HepG2 (cell line): ENCODE measurements around the gene ADAMTS12. TPM values are rescaled to one million over a fixed set of nuclear protein-coding genes. Genes with fewer than 3 reads are reported as not detected.

ENCODE experiments used
- BRCA1 ChIP-seq: sonication (generic); formaldehyde crosslinking; IDR thresholded peaks from 2 replicates; pipeline ENCODE4 v1.4.0; 2020; ENCODE audit warnings: missing genetic modification reagents
- DBP ChIP-seq: sonication (generic); formaldehyde crosslinking; IDR thresholded peaks from 2 replicates; pipeline ENCODE4 v1.4.0; 2020; ENCODE audit warnings: missing genetic modification reagents; ENCODE audit errors: not compliant biosample characterization
- DNMT1 ChIP-seq: sonication (generic); formaldehyde crosslinking; IDR thresholded peaks from 2 replicates; pipeline ENCODE4 v1.5.1; 2020; ENCODE audit warnings: mild to moderate bottlenecking, missing genetic modification reagents
- EEA1 ChIP-seq: sonication (generic); formaldehyde crosslinking; IDR thresholded peaks from 2 replicates; pipeline ENCODE4 v1.5.1; 2020; ENCODE audit warnings: mild to moderate bottlenecking, missing genetic modification reagents, borderline replicate concordance
- FOXO4 ChIP-seq: sonication (generic); formaldehyde crosslinking; conservative IDR thresholded peaks from 2 replicates; pipeline ENCODE4 v1.8.1; 2023; ENCODE audit warnings: missing genetic modification reagents
- MAZ ChIP-seq, 2 experiments: sonication (generic) in 1 of 2; formaldehyde crosslinking in 1 of 2; IDR thresholded peaks; 2 replicates each; pipeline versions ENCODE4 v1.5.0 to v1.6.1; 2012 to 2020; ENCODE audit warnings: low read depth in 2 of 2, mild to moderate bottlenecking in 2 of 2, borderline replicate concordance in 1 of 2, improper control_type of control experiment in 1 of 2, low read length in 1 of 2, missing genetic modification reagents in 1 of 2, moderate library complexity in 1 of 2
- MED1 ChIP-seq: sonication (generic); formaldehyde crosslinking; IDR thresholded peaks from 2 replicates; pipeline ENCODE4 v1.4.0; 2020; ENCODE audit warnings: missing genetic modification reagents
- MXD4 ChIP-seq: IDR thresholded peaks from 2 replicates; pipeline ENCODE4 v1.6.1; 2016; ENCODE audit warnings: mild to moderate bottlenecking, missing biosample characterization, missing genetic modification reagents
- NCOA1 ChIP-seq: sonication (generic); formaldehyde crosslinking; IDR thresholded peaks from 2 replicates; pipeline ENCODE4 v1.9.0; 2021; ENCODE audit warnings: missing genetic modification reagents
- NR0B2 ChIP-seq: sonication (generic); formaldehyde crosslinking; IDR thresholded peaks from 2 replicates; pipeline ENCODE4 v1.4.0; 2020; ENCODE audit warnings: mild to moderate bottlenecking, missing genetic modification reagents
- REL ChIP-seq: sonication (generic); formaldehyde crosslinking; conservative IDR thresholded peaks from 2 replicates; pipeline ENCODE4 v1.8.0; 2022; ENCODE audit warnings: mild to moderate bottlenecking, missing genetic modification reagents, moderate library complexity
- REST ChIP-seq, 2 experiments: IDR thresholded peaks; 2 replicates each; pipeline ENCODE4 v1.6.1; 2011 to 2012; ENCODE audit warnings: low read length in 2 of 2, borderline replicate concordance in 1 of 2, low read depth in 1 of 2, mild to moderate bottlenecking in 1 of 2, moderate library complexity in 1 of 2
- SALL2 ChIP-seq: sonication (generic); formaldehyde crosslinking; IDR thresholded peaks from 2 replicates; pipeline ENCODE4 v1.8.1; 2023; ENCODE audit warnings: mild to moderate bottlenecking, missing genetic modification reagents, inconsistent platforms
- SIN3B ChIP-seq: fragments of 150-350 bp; IDR thresholded peaks from 2 replicates; pipeline ENCODE4 v1.6.1; 2014; ENCODE audit warnings: low read length
- SIX1 ChIP-seq: sonication (generic); formaldehyde crosslinking; IDR thresholded peaks from 2 replicates; pipeline ENCODE4 v1.4.0; 2020; ENCODE audit warnings: missing genetic modification reagents, borderline replicate concordance
- SNAI1 ChIP-seq: sonication (generic); formaldehyde crosslinking; IDR thresholded peaks from 2 replicates; pipeline ENCODE4 v1.5.0; 2020; ENCODE audit warnings: mild to moderate bottlenecking, missing genetic modification reagents, borderline replicate concordance
- ZC3H13 ChIP-seq: sonication (generic); formaldehyde crosslinking; IDR thresholded peaks from 2 replicates; pipeline ENCODE4 v1.8.1; 2023; ENCODE audit warnings: mild to moderate bottlenecking, missing genetic modification reagents, moderate library complexity
- ZNF260 ChIP-seq: sonication (generic); formaldehyde crosslinking; IDR thresholded peaks from 2 replicates; pipeline ENCODE4 v1.4.0; 2020; ENCODE audit warnings: missing genetic modification reagents, low read depth, mild to moderate bottlenecking, borderline replicate concordance
- ZNF430 ChIP-seq: sonication (generic); formaldehyde crosslinking; IDR thresholded peaks from 2 replicates; pipeline ENCODE4 v1.9.0; 2021; ENCODE audit warnings: mild to moderate bottlenecking, missing genetic modification reagents
- ZNF503 ChIP-seq: sonication (generic); formaldehyde crosslinking; IDR thresholded peaks from 2 replicates; pipeline ENCODE4 v1.4.0; 2020; ENCODE audit warnings: missing genetic modification reagents
- ZNF709 ChIP-seq: sonication (generic); formaldehyde crosslinking; IDR thresholded peaks from 2 replicates; pipeline ENCODE4 v1.5.0; 2020; ENCODE audit warnings: mild to moderate bottlenecking, missing genetic modification reagents
- ZNF773 ChIP-seq: sonication (generic); formaldehyde crosslinking; IDR thresholded peaks from 2 replicates; pipeline ENCODE4 v1.4.0; 2020; ENCODE audit warnings: missing genetic modification reagents, borderline replicate concordance
- polyA plus RNA-seq, 8 experiments: library from polyadenylated mRNA; depleted of rRNA in 3 of 8; stranded (reverse) in 7 of 8; unstranded in 1 of 8; fragments of >200 nt; fragmentation: Illumina TruSeq in 4 of 8; extraction: Trizol in 4 of 8; gene quantifications; 2 replicates each; pipeline versions ENCODE4 v1.2.1 to v1.2.3, GENCODE V29; 2011 to 2016; ENCODE audit warnings: low read depth in 4 of 8, missing spikeins in 1 of 8, mixed read lengths in 1 of 8; ENCODE audit not compliant: insufficient read depth in 1 of 8
- total RNA-seq, 5 experiments: library from RNA; depleted of rRNA; stranded (reverse); fragments of >200 nt; fragmentation: Illumina TruSeq; extraction: Trizol; gene quantifications; 2 replicates each; pipeline ENCODE4 v1.2.3, GENCODE V29; 2016; ENCODE audit warnings: low read depth in 1 of 5

The ADAMTS12 gene
- total and polyA plus RNA-seq, 2 of the 13 experiments (the other 11 are each of a cell fraction or from before 2014, with no cell fraction given), result 0.03 TPM; not detected in 1

- TF ChIP-seq FOXO4 (CRISPR knock-in tag) (no peak), REL (CRISPR knock-in tag) (no peak), MAZ (IDR thresholded peaks at IDR 0.05; ENCODE audit: borderline replicate concordance, low read depth, low read length) (no peak), MAZ (CRISPR knock-in tag; IDR thresholded peaks at IDR 0.05; ENCODE audit: low read depth) (peak; percentile 43; the same call in 1 of the 2 replicates), MED1 (CRISPR knock-in tag) (peak; percentile 63), SIX1 (no peak), NCOA1 (CRISPR knock-in tag) (no peak), SNAI1 (no peak), NR0B2 (CRISPR knock-in tag) (no peak), SALL2 (no peak), DBP (CRISPR knock-in tag) (no peak), ZNF773 (no peak), ZNF503 (CRISPR knock-in tag) (no peak), ZC3H13 (no peak), ZNF260 (CRISPR knock-in tag) (no peak), MXD4 (CRISPR knock-in tag) (no peak), REST (IDR thresholded peaks at IDR 0.05; ENCODE audit: borderline replicate concordance in 1 of 2, low read depth in 1 of 2, low read length in 2 of 2) (no peak), SIN3B (no peak), DNMT1 (CRISPR knock-in tag) (no peak), ZNF709 (CRISPR knock-in tag) (no peak), EEA1 (CRISPR knock-in tag) (no peak), BRCA1 (CRISPR knock-in tag) (no peak), ZNF430 (CRISPR knock-in tag) (no peak)
These were observed 309.4 kb downstream of the ADAMTS12 start (continued) for GRCh38 chr5:33582417-33582816.
